WTC11 (cell line): ENCODE measurements around the gene KDM2A. TPM values are rescaled to one million over a fixed set of nuclear protein-coding genes. Genes with fewer than 3 reads are reported as not detected.

Experiments used
- ATAC-seq: fragments of 200-7000 bp; cut with Tn5 transposase; 2 replicates; pipeline ENCODE4 v1.10.0; 2021; ENCODE audit warnings: mild to moderate bottlenecking, moderate library complexity
- CTCF ChIA-PET: fragments of 300-600 bp; sonication (Branson Sonifier 250); formaldehyde crosslinking; loops from one replicate; lab custom pipeline; 2021; ENCODE audit warnings: antibody characterized with exemption; lab: Charles Lee
- POLR2A ChIA-PET: fragments of 350-600 bp; sonication (Branson Sonifier 250); formaldehyde crosslinking; loops from one replicate; lab custom pipeline; 2021; ENCODE audit warnings: antibody characterized with exemption; lab: Charles Lee
- DNase-seq: peaks from one replicate; pipeline ENCODE4 v3.0.0; 2021; ENCODE audit warnings: low spot score
- H3K27ac Mint-ChIP-seq: 2 replicates; pipeline ENCODE4 v1.8.0; 2021; ENCODE audit warnings: mixed read lengths
- H3K27me3 Mint-ChIP-seq: 2 replicates; pipeline ENCODE4 v1.8.0; 2021; ENCODE audit warnings: low read depth, mild to moderate bottlenecking, moderate library complexity, mixed read lengths
- H3K36me3 Mint-ChIP-seq: 2 replicates; pipeline ENCODE4 v1.8.0; 2021; ENCODE audit warnings: mixed read lengths
- H3K4me1 Mint-ChIP-seq: 2 replicates; pipeline ENCODE4 v1.8.0; 2022; ENCODE audit warnings: mixed read lengths
- H3K4me3 Mint-ChIP-seq: 2 replicates; pipeline ENCODE4 v1.8.0; 2021; ENCODE audit warnings: mild to moderate bottlenecking, moderate library complexity, mixed read lengths
- H3K9me3 Mint-ChIP-seq: 2 replicates; pipeline ENCODE4 v1.8.0; 2021; ENCODE audit warnings: mixed read lengths
- ATF2 ChIP-seq: sonication (generic); formaldehyde crosslinking; IDR thresholded peaks from 2 replicates; pipeline ENCODE4 v1.8.1; 2022; ENCODE audit warnings: low read depth, missing genetic modification reagents, borderline replicate concordance
- CDX4 ChIP-seq: fragments of 250-450 bp; sonication (Bioruptor Pico); IDR thresholded peaks from 2 replicates; pipeline ENCODE4 v1.9.0; 2021; ENCODE audit warnings: moderate library complexity, mild to moderate bottlenecking, inconsistent platforms, borderline replicate concordance
- E2F5 ChIP-seq: sonication (generic); formaldehyde crosslinking; IDR thresholded peaks from 2 replicates; pipeline ENCODE4 v1.8.1; 2022; ENCODE audit warnings: mild to moderate bottlenecking, moderate library complexity, missing genetic modification reagents
- EMX1 ChIP-seq: fragments of 250-450 bp; sonication (Bioruptor Pico); IDR thresholded peaks from 2 replicates; pipeline ENCODE4 v1.8.0; 2021; ENCODE audit warnings: mild to moderate bottlenecking
- FOXK1 ChIP-seq: sonication (generic); formaldehyde crosslinking; IDR thresholded peaks from 2 replicates; pipeline ENCODE4 v1.8.0; 2022; ENCODE audit warnings: mild to moderate bottlenecking, moderate library complexity, missing genetic modification reagents
- HMGA2 ChIP-seq: fragments of 250-450 bp; sonication (Bioruptor Pico); IDR thresholded peaks from 2 replicates; pipeline ENCODE4 v1.4.0; 2021; ENCODE audit warnings: mild to moderate bottlenecking, moderate library complexity
- JAZF1 ChIP-seq: fragments of 250-450 bp; sonication (Bioruptor Pico); IDR thresholded peaks from 2 replicates; pipeline ENCODE4 v1.9.0; 2021; ENCODE audit warnings: moderate library complexity, mild to moderate bottlenecking, inconsistent platforms
- JUN ChIP-seq: sonication (generic); formaldehyde crosslinking; IDR thresholded peaks from 2 replicates; pipeline ENCODE4 v1.8.0; 2023; ENCODE audit warnings: mild to moderate bottlenecking, missing genetic modification reagents
- MXD4 ChIP-seq: fragments of 250-450 bp; sonication (Bioruptor Pico); IDR thresholded peaks from 2 replicates; pipeline ENCODE4 v1.8.0; 2021; ENCODE audit warnings: mild to moderate bottlenecking, moderate library complexity, borderline replicate concordance
- MYBL2 ChIP-seq: sonication (generic); formaldehyde crosslinking; IDR thresholded peaks from 2 replicates; pipeline ENCODE4 v1.8.1; 2023; ENCODE audit warnings: mild to moderate bottlenecking, moderate library complexity, missing genetic modification reagents
- NFYB ChIP-seq: sonication (generic); formaldehyde crosslinking; conservative IDR thresholded peaks from 2 replicates; pipeline ENCODE4 v1.8.0; 2022; ENCODE audit warnings: low read depth, missing genetic modification reagents
- NR3C1 ChIP-seq: sonication (generic); formaldehyde crosslinking; conservative IDR thresholded peaks from 2 replicates; pipeline ENCODE4 v1.8.1; 2023; ENCODE audit warnings: low read depth, mild to moderate bottlenecking, missing genetic modification reagents
- PREB ChIP-seq: sonication (generic); formaldehyde crosslinking; IDR thresholded peaks from 2 replicates; pipeline ENCODE4 v1.8.1; 2022; ENCODE audit warnings: mild to moderate bottlenecking, missing genetic modification reagents, moderate library complexity, borderline replicate concordance
- SP1 ChIP-seq: sonication (generic); formaldehyde crosslinking; conservative IDR thresholded peaks from 2 replicates; pipeline ENCODE4 v1.8.1; 2022; ENCODE audit warnings: missing genetic modification reagents
- TEAD1 ChIP-seq: sonication (generic); formaldehyde crosslinking; IDR thresholded peaks from 2 replicates; pipeline ENCODE4 v1.8.0; 2022; ENCODE audit warnings: mild to moderate bottlenecking, missing genetic modification reagents
- TEAD4 ChIP-seq: sonication (generic); formaldehyde crosslinking; IDR thresholded peaks from 2 replicates; pipeline ENCODE4 v1.8.0; 2022; ENCODE audit warnings: mild to moderate bottlenecking, missing genetic modification reagents
- ZNF121 ChIP-seq: sonication (generic); formaldehyde crosslinking; IDR thresholded peaks from 2 replicates; pipeline ENCODE4 v1.8.0; 2023; ENCODE audit warnings: missing genetic modification reagents
- ZNF232 ChIP-seq: sonication (generic); formaldehyde crosslinking; IDR thresholded peaks from 2 replicates; pipeline ENCODE4 v1.8.0; 2022; ENCODE audit warnings: mild to moderate bottlenecking, missing genetic modification reagents
- ZNF425 ChIP-seq: fragments of 250-450 bp; sonication (Bioruptor Pico); conservative IDR thresholded peaks from 2 replicates; pipeline ENCODE4 v1.9.0; 2021; ENCODE audit warnings: mild to moderate bottlenecking
- total RNA-seq: library from RNA; stranded (reverse); gene quantifications from 3 replicates; pipeline ENCODE4 v1.2.3, GENCODE V29; 2021
- TF ChIP-seq, protein P1 (sequence below): fragments of 250-450 bp; sonication (Bioruptor Pico); IDR thresholded peaks from 2 replicates; pipeline ENCODE4 v1.9.0; 2021; ENCODE audit warnings: mild to moderate bottlenecking
- TF ChIP-seq, protein P2 (sequence below): sonication (generic); formaldehyde crosslinking; IDR thresholded peaks from 2 replicates; pipeline ENCODE4 v1.8.1; 2023; ENCODE audit warnings: mild to moderate bottlenecking, moderate library complexity, missing genetic modification reagents
- TF ChIP-seq, protein P3 (sequence below): sonication (generic); formaldehyde crosslinking; IDR thresholded peaks from 2 replicates; pipeline ENCODE4 v1.8.0; 2022; ENCODE audit warnings: mild to moderate bottlenecking, missing genetic modification reagents

Gene KDM2A
- total RNA-seq, 1 experiment from 2014 or later: 58.0 TPM

GRCh38 chr11:67119585-67120391, 725 bp downstream of the KDM2A start:
- peak; percentile 22 for DNase-seq
- peaks cover 4% of the 10 kb centered on the region; the same call in 1 of the 2 replicates for H3K27me3 Mint-ChIP-seq
- ATAC-seq: no peak; the same call in 1 of the 2 replicates
- no peaks in the 10 kb centered on the region for H3K9me3 Mint-ChIP-seq
- peak overlapping the region; percentile 94 for H3K4me3 Mint-ChIP-seq
- TF ChIP-seq HMGA2 (CRISPR knock-in tag) (no peak), MYBL2 (CRISPR knock-in tag) (no peak), E2F5 (CRISPR knock-in tag) (no peak), PREB (no peak), ZNF121 (no peak), NFYB (CRISPR knock-in tag) (no peak), NR3C1 (CRISPR knock-in tag) (no peak), SP1 (no peak), JUN (no peak), TEAD1 (CRISPR knock-in tag) (no peak), TEAD4 (CRISPR knock-in tag) (no peak), FOXK1 (CRISPR knock-in tag) (no peak), ATF2 (CRISPR knock-in tag) (no peak), MXD4 (no peak), EMX1 (CRISPR knock-in tag) (no peak)
- TF ChIP-seq, protein P1, sequence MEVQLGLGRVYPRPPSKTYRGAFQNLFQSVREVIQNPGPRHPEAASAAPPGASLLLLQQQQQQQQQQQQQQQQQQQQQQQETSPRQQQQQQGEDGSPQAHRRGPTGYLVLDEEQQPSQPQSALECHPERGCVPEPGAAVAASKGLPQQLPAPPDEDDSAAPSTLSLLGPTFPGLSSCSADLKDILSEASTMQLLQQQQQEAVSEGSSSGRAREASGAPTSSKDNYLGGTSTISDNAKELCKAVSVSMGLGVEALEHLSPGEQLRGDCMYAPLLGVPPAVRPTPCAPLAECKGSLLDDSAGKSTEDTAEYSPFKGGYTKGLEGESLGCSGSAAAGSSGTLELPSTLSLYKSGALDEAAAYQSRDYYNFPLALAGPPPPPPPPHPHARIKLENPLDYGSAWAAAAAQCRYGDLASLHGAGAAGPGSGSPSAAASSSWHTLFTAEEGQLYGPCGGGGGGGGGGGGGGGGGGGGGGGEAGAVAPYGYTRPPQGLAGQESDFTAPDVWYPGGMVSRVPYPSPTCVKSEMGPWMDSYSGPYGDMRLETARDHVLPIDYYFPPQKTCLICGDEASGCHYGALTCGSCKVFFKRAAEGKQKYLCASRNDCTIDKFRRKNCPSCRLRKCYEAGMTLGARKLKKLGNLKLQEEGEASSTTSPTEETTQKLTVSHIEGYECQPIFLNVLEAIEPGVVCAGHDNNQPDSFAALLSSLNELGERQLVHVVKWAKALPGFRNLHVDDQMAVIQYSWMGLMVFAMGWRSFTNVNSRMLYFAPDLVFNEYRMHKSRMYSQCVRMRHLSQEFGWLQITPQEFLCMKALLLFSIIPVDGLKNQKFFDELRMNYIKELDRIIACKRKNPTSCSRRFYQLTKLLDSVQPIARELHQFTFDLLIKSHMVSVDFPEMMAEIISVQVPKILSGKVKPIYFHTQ (CRISPR knock-in tag): no peak
- TF ChIP-seq, protein P2, sequence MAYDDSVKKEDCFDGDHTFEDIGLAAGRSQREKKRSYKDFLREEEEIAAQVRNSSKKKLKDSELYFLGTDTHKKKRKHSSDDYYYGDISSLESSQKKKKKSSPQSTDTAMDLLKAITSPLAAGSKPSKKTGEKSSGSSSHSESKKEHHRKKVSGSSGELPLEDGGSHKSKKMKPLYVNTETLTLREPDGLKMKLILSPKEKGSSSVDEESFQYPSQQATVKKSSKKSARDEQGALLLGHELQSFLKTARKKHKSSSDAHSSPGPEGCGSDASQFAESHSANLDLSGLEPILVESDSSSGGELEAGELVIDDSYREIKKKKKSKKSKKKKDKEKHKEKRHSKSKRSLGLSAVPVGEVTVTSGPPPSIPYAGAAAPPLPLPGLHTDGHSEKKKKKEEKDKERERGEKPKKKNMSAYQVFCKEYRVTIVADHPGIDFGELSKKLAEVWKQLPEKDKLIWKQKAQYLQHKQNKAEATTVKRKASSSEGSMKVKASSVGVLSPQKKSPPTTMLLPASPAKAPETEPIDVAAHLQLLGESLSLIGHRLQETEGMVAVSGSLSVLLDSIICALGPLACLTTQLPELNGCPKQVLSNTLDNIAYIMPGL (CRISPR knock-in tag): no peak
- ChIA-PET CTCF (interaction anchor here (0.6 to 3.9 kb wide), 18 partner anchors 8 to 272 kb away, joined by 3 to 33 read pairs (median 5); partner anchors contain the start of genes RAD9A and SSH3), POLR2A (interaction anchor here (0.6 to 1.8 kb wide), 4 partner anchors 11 to 277 kb away, joined by 3 to 11 read pairs (median 3); partner anchors contain the start of gene ANKRD13D)
- H3K36me3 Mint-ChIP-seq: peaks cover 19% of the 10 kb centered on the region
- H3K27ac Mint-ChIP-seq: peak overlapping the region; percentile 96
- H3K4me1 Mint-ChIP-seq: peaks cover 27% of the 10 kb centered on the region

- POLR2A ChIA-PET: no interaction called here
- TF ChIP-seq ZNF232 (CRISPR knock-in tag) (no peak), MYBL2 (CRISPR knock-in tag) (no peak), ZNF425 (CRISPR knock-in tag) (no peak), CDX4 (CRISPR knock-in tag) (no peak), JAZF1 (no peak)
- TF ChIP-seq, protein P3, sequence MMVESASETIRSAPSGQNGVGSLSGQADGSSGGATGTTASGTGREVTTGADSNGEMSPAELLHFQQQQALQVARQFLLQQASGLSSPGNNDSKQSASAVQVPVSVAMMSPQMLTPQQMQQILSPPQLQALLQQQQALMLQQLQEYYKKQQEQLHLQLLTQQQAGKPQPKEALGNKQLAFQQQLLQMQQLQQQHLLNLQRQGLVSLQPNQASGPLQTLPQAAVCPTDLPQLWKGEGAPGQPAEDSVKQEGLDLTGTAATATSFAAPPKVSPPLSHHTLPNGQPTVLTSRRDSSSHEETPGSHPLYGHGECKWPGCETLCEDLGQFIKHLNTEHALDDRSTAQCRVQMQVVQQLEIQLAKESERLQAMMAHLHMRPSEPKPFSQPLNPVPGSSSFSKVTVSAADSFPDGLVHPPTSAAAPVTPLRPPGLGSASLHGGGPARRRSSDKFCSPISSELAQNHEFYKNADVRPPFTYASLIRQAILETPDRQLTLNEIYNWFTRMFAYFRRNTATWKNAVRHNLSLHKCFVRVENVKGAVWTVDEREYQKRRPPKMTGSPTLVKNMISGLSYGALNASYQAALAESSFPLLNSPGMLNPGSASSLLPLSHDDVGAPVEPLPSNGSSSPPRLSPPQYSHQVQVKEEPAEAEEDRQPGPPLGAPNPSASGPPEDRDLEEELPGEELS (CRISPR knock-in tag): no peak
Observed at GRCh38 chr11:67120456-67120855, 1.4 kb downstream of the KDM2A start.

More at GRCh38 chr11:67120456-67120855, 1.4 kb downstream of the KDM2A start:
- peaks cover 22% of the 10 kb centered on the region for H3K36me3 Mint-ChIP-seq
- H3K27ac Mint-ChIP-seq: peak overlapping the region; percentile 96
- H3K27me3 Mint-ChIP-seq: peaks cover 4% of the 10 kb centered on the region; the same call in 1 of the 2 replicates
- H3K4me1 Mint-ChIP-seq: peaks cover 27% of the 10 kb centered on the region
- CTCF ChIA-PET: interaction anchor here (0.6 kb wide), 1 partner anchor 39 kb away, joined by 3 read pairs; no protein-coding TSS in a partner anchor
- peak overlapping the region; percentile 94 for H3K4me3 Mint-ChIP-seq
- H3K9me3 Mint-ChIP-seq: no peaks in the 10 kb centered on the region
- ATAC-seq (no peak), DNase-seq (no peak)
